ENCODE measurements around the gene LRP1B.

DNA sequence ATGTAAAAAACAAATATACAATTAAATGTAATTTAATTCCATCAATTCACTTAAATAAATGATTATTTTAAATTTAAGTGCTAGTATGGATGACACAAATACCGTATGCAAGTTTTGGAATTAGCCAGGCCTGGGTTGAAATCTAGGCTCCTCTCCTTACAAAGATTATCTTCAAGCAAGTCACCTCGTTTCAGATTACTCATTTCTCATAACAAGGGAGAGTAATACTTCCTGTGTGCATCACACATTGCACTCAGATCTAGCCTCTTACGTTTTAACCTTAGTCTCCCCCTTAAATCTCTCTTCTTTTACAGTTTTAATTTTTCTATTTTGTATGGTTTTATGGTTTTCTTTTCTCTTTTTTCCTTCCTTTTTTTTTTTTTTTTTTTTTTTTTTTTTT is 1874.7 kb downstream of the LRP1B start:
- TF ChIP-seq, protein P1, sequence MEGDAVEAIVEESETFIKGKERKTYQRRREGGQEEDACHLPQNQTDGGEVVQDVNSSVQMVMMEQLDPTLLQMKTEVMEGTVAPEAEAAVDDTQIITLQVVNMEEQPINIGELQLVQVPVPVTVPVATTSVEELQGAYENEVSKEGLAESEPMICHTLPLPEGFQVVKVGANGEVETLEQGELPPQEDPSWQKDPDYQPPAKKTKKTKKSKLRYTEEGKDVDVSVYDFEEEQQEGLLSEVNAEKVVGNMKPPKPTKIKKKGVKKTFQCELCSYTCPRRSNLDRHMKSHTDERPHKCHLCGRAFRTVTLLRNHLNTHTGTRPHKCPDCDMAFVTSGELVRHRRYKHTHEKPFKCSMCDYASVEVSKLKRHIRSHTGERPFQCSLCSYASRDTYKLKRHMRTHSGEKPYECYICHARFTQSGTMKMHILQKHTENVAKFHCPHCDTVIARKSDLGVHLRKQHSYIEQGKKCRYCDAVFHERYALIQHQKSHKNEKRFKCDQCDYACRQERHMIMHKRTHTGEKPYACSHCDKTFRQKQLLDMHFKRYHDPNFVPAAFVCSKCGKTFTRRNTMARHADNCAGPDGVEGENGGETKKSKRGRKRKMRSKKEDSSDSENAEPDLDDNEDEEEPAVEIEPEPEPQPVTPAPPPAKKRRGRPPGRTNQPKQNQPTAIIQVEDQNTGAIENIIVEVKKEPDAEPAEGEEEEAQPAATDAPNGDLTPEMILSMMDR (IDR thresholded peaks at IDR 0.05): no peak
- TF ChIP-seq EZH2phosphoT487 (IDR thresholded peaks at IDR 0.05; ENCODE audit: borderline replicate concordance, low read depth) (no peak), YY1 (IDR thresholded peaks at IDR 0.05; ENCODE audit: low read depth) (no peak)
- TF ChIP-seq, protein P2, sequence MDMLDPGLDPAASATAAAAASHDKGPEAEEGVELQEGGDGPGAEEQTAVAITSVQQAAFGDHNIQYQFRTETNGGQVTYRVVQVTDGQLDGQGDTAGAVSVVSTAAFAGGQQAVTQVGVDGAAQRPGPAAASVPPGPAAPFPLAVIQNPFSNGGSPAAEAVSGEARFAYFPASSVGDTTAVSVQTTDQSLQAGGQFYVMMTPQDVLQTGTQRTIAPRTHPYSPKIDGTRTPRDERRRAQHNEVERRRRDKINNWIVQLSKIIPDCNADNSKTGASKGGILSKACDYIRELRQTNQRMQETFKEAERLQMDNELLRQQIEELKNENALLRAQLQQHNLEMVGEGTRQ (IDR thresholded peaks at IDR 0.05; ENCODE audit: borderline replicate concordance, low read depth, low read length): no peak
- TF ChIP-seq, protein P3, sequence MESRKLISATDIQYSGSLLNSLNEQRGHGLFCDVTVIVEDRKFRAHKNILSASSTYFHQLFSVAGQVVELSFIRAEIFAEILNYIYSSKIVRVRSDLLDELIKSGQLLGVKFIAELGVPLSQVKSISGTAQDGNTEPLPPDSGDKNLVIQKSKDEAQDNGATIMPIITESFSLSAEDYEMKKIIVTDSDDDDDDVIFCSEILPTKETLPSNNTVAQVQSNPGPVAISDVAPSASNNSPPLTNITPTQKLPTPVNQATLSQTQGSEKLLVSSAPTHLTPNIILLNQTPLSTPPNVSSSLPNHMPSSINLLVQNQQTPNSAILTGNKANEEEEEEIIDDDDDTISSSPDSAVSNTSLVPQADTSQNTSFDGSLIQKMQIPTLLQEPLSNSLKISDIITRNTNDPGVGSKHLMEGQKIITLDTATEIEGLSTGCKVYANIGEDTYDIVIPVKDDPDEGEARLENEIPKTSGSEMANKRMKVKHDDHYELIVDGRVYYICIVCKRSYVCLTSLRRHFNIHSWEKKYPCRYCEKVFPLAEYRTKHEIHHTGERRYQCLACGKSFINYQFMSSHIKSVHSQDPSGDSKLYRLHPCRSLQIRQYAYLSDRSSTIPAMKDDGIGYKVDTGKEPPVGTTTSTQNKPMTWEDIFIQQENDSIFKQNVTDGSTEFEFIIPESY (IDR thresholded peaks at IDR 0.05; ENCODE audit: borderline replicate concordance, low read depth): no peak
